Breast epithelium (tissue), 4 donors: Measurements from ENCODE around the gene ACLY. TPM values are rescaled to one million over a fixed set of nuclear protein-coding genes. Genes with fewer than 3 reads are reported as not detected.

ENCODE experiments used
- DNase-seq, 2 donors: peaks; one replicate each; pipeline ENCODE4 v3.0.0-alpha.2; 2019; ENCODE audit warnings: low spot score in 2 of 2
- H3K27ac ChIP-seq, 2 donors: fragments of 200-600 bp; sonication (generic) in 1 of 2; one replicate each; pipeline ENCODE4 v1.5.1; 2016 to 2019; ENCODE audit warnings: mild to moderate bottlenecking in 1 of 2
- H3K27me3 ChIP-seq, 2 donors: fragments of 200-600 bp; sonication (generic) in 1 of 2; one replicate each; pipeline versions ENCODE4 v1.5.1 to v1.6.0; 2017 to 2019; ENCODE audit warnings: control low read depth in 1 of 2, mild to moderate bottlenecking in 1 of 2
- H3K36me3 ChIP-seq: fragments of 200-600 bp; one replicate; pipeline ENCODE4 v1.5.1; 2019
- H3K4me1 ChIP-seq, 2 donors: fragments of 200-600 bp; sonication (generic); one replicate each; pipeline ENCODE4 v1.5.1; 2016 to 2019; ENCODE audit warnings: control low read depth in 1 of 2
- H3K4me3 ChIP-seq, 3 donors: fragments of 200-600 bp; sonication (generic); 1 replicate in 2 of 3; 2 replicates in 1 of 3; pipeline ENCODE4 v1.5.1; 2016 to 2019; ENCODE audit warnings: mild to moderate bottlenecking in 3 of 3, moderate library complexity in 2 of 3
- H3K9me3 ChIP-seq, 2 donors: fragments of 200-600 bp; sonication (generic) in 1 of 2; one replicate each; pipeline ENCODE4 v1.5.1; 2016 to 2019; ENCODE audit warnings: control low read depth in 1 of 2
- CTCF ChIP-seq, 3 donors: fragments of 450-650 bp; IDR thresholded peaks; one replicate each; pipeline ENCODE4 v1.5.1; 2016 to 2017; ENCODE audit warnings: antibody characterized with exemption in 3 of 3, mild to moderate bottlenecking in 3 of 3, moderate library complexity in 3 of 3
- POLR2A ChIP-seq: fragments of 450-650 bp; IDR thresholded peaks from one replicate; pipeline ENCODE4 v1.6.1; 2016; ENCODE audit warnings: antibody characterized with exemption, mild to moderate bottlenecking, moderate library complexity
- POLR2AphosphoS5 ChIP-seq, 3 donors: sonication (generic); formaldehyde crosslinking; IDR thresholded peaks; one replicate each; pipeline ENCODE4 v1.6.1; 2017; ENCODE audit warnings: antibody characterized with exemption in 3 of 3
- intact Hi-C: fragments of 100-400 bp; cut with DNase I; formaldehyde crosslinking; loops from one replicate; pipeline ENCODE4 v1.15.1; 2023; ENCODE audit warnings: low total_unique reads
- total RNA-seq, 3 donors: library from RNA; depleted of rRNA; stranded (reverse); fragments of >200 nt; gene quantifications; one replicate each; pipeline ENCODE4 v1.1.0, GENCODE V29; 2016

ACLY gene
- total RNA-seq, 3 donors from 2014 or later = 50.1 to 84.2 (median 66.3) TPM

- no peak for DNase-seq
Observed at GRCh38 chr17:41906465-41907184, 12.1 kb downstream of the ACLY start.

GRCh38 chr17:41905172-41905571 is 13.6 kb downstream of the ACLY start:
- Histone ChIP-seq H3K4me3 (no peak overlapping the region), H3K9me3 (no peaks in the 10 kb centered on the region), H3K36me3 (peaks cover 4% of the 10 kb centered on the region), H3K4me1 (no peaks in the 10 kb centered on the region), H3K27ac (no peak overlapping the region), H3K27me3 (no peaks in the 10 kb centered on the region)
- intact Hi-C loops = no loop called here
- no peak for DNase-seq
- TF ChIP-seq POLR2A = no peak
- no peak for TF ChIP-seq POLR2AphosphoS5 (IDR thresholded peaks at IDR 0.05)
- TF ChIP-seq CTCF (IDR thresholded peaks at IDR 0.05) = no peak

More at GRCh38 chr17:41906465-41907184, 12.1 kb downstream of the ACLY start:
- intact Hi-C loops = no loop called here
- TF ChIP-seq POLR2AphosphoS5 (IDR thresholded peaks at IDR 0.05) = no peak
- TF ChIP-seq POLR2A = no peak
- no peak for TF ChIP-seq CTCF (IDR thresholded peaks at IDR 0.05)
- Histone ChIP-seq H3K27me3 (no peaks in the 10 kb centered on the region), H3K27ac (no peak overlapping the region), H3K4me3 (no peak overlapping the region), H3K36me3 (peaks cover 10% of the 10 kb centered on the region), H3K4me1 (no peaks in the 10 kb centered on the region), H3K9me3 (no peaks in the 10 kb centered on the region)

GRCh38 chr17:41904242-41904841 is 14.4 kb downstream of the ACLY start:
- no peak overlapping the region for H3K27ac ChIP-seq
- no peaks in the 10 kb centered on the region for H3K27me3 ChIP-seq
- H3K36me3 ChIP-seq = peaks cover 4% of the 10 kb centered on the region
- H3K4me1 ChIP-seq = no peaks in the 10 kb centered on the region
- intact Hi-C loops = no loop called here
- no peak overlapping the region for H3K4me3 ChIP-seq
- DNase-seq = no peak
- no peaks in the 10 kb centered on the region for H3K9me3 ChIP-seq
- no peak for TF ChIP-seq POLR2AphosphoS5 (IDR thresholded peaks at IDR 0.05)
- TF ChIP-seq CTCF (IDR thresholded peaks at IDR 0.05) = no peak
- no peak for TF ChIP-seq POLR2A

- Histone ChIP-seq H3K4me1 (no peaks in the 10 kb centered on the region), H3K27me3 (no peaks in the 10 kb centered on the region), H3K4me3 (no peak overlapping the region), H3K9me3 (no peaks in the 10 kb centered on the region), H3K36me3 (peaks cover 4% of the 10 kb centered on the region), H3K27ac (no peak overlapping the region)
- intact Hi-C loops = no loop called here
- TF ChIP-seq POLR2AphosphoS5 (IDR thresholded peaks at IDR 0.05) = no peak
- TF ChIP-seq CTCF (IDR thresholded peaks at IDR 0.05) = no peak
- TF ChIP-seq POLR2A = no peak
- no peak for DNase-seq
Observed at GRCh38 chr17:41901646-41902045, 17.1 kb downstream of the ACLY start.

GRCh38 chr17:41896726-41897125 is 22.0 kb downstream of the ACLY start:
- TF ChIP-seq CTCF (IDR thresholded peaks at IDR 0.05) = no peak
- TF ChIP-seq POLR2A = no peak
- no peak for TF ChIP-seq POLR2AphosphoS5 (IDR thresholded peaks at IDR 0.05)

More at GRCh38 chr17:41896726-41897125, 22.0 kb downstream of the ACLY start:
- no peak for DNase-seq
- Histone ChIP-seq H3K36me3 (no peaks in the 10 kb centered on the region), H3K27ac (no peak overlapping the region), H3K9me3 (no peaks in the 10 kb centered on the region), H3K4me1 (no peaks in the 10 kb centered on the region), H3K4me3 (no peak overlapping the region), H3K27me3 (no peaks in the 10 kb centered on the region)
- intact Hi-C loops = no loop called here
